GM19468 (cell line): Measurements from ENCODE around the gene ASB18.

Experiments
- ATAC-seq: cut with Tn5 transposase; IDR thresholded peaks from one replicate; pipeline ENCODE4 v1.9.1; 2021; ENCODE audit warnings: mild to moderate bottlenecking, moderate library complexity, moderate number of reproducible peaks; ENCODE audit not compliant: unreplicated experiment; ENCODE audit errors: extremely low read depth

Gene ASB18

GRCh38 chr2:236211296-236211695 is 52.9 kb downstream of the ASB18 start:
- ATAC-seq = no peak

- no peak for ATAC-seq
Observed at GRCh38 chr2:236210536-236210935, 53.7 kb downstream of the ASB18 start.

- no peak for ATAC-seq
Observed at GRCh38 chr2:236209996-236210395, 54.2 kb downstream of the ASB18 start.

- ATAC-seq = no peak
Observed at GRCh38 chr2:236209535-236209934, 54.7 kb downstream of the ASB18 start.

GRCh38 chr2:236208019-236208926 is 55.9 kb downstream of the ASB18 start:
- no peak for ATAC-seq

GRCh38 chr2:236207472-236207871 is 56.7 kb downstream of the ASB18 start:
- ATAC-seq = no peak

- no peak for ATAC-seq
Observed at GRCh38 chr2:236205867-236206645, 58.1 kb downstream of the ASB18 start.

- no peak for ATAC-seq
Observed at GRCh38 chr2:236204953-236205352, 59.3 kb downstream of the ASB18 start.

- ATAC-seq = no peak
Observed at GRCh38 chr2:236200378-236200777, 63.8 kb downstream of the ASB18 start.

GRCh38 chr2:236196366-236196765 is 67.8 kb downstream of the ASB18 start:
- no peak for ATAC-seq

GRCh38 chr2:236195726-236196125 is 68.5 kb downstream of the ASB18 start:
- no peak for ATAC-seq

GRCh38 chr2:236194786-236195185 is 69.4 kb downstream of the ASB18 start:
- ATAC-seq = no peak

GRCh38 chr2:236193026-236193425 is 71.2 kb downstream of the ASB18 start:
- ATAC-seq = no peak

- no peak for ATAC-seq
Observed at GRCh38 chr2:236190674-236191073, 73.5 kb downstream of the ASB18 start.

- ATAC-seq = no peak
Observed at GRCh38 chr2:236184701-236185100, 79.5 kb downstream of the ASB18 start.

- no peak for ATAC-seq
Observed at GRCh38 chr2:236180831-236181453, 83.3 kb downstream of the ASB18 start.

GRCh38 chr2:236180076-236180816 is 84.0 kb downstream of the ASB18 start:
- ATAC-seq = no peak

- no peak for ATAC-seq
Observed at GRCh38 chr2:236179236-236180075, 84.8 kb downstream of the ASB18 start.

- ATAC-seq = no peak
Observed at GRCh38 chr2:236178890-236179235, 85.3 kb downstream of the ASB18 start.
